Activated CD8-positive, alpha-beta T cell treated with anti-CD3 and anti-CD28 coated beads for 36 hours (primary cell): Measurements from ENCODE around the gene TMEM200C. TPM values are rescaled to one million over a fixed set of nuclear protein-coding genes. Genes with fewer than 3 reads are reported as not detected.

Experiments used
- ATAC-seq: fragments of 200-7000 bp; cut with Tn5 transposase; one replicate; pipeline ENCODE4 v1.10.0; 2021; ENCODE audit warnings: mild to moderate bottlenecking, moderate library complexity
- CTCF ChIA-PET: fragments of 350-600 bp; sonication (Branson Sonifier 250); formaldehyde crosslinking; loops from one replicate; lab custom pipeline; 2021; ENCODE audit warnings: antibody characterized with exemption; lab: Charles Lee
- POLR2A ChIA-PET: fragments of 350-600 bp; sonication (Branson Sonifier 250); formaldehyde crosslinking; loops from one replicate; lab custom pipeline; 2021; ENCODE audit warnings: antibody characterized with exemption; lab: Charles Lee
- DNase-seq: peaks from one replicate; pipeline ENCODE4 v3.0.0-alpha.2; 2020
- H3K27ac Mint-ChIP-seq: one replicate; pipeline ENCODE4 v1.8.0; 2021; ENCODE audit warnings: mild to moderate bottlenecking, mixed read lengths
- H3K27me3 Mint-ChIP-seq: one replicate; pipeline ENCODE4 v1.8.0; 2021; ENCODE audit warnings: mixed read lengths
- H3K36me3 Mint-ChIP-seq: one replicate; pipeline ENCODE4 v1.8.0; 2021; ENCODE audit warnings: low read depth, mixed read lengths
- H3K4me1 Mint-ChIP-seq: one replicate; pipeline ENCODE4 v1.8.0; 2021; ENCODE audit warnings: low read depth, mixed read lengths
- H3K4me3 Mint-ChIP-seq: one replicate; pipeline ENCODE4 v1.8.0; 2021; ENCODE audit warnings: mild to moderate bottlenecking, moderate library complexity, mixed read lengths
- H3K9me3 Mint-ChIP-seq: one replicate; pipeline ENCODE4 v1.8.0; 2021; ENCODE audit warnings: mixed read lengths
- intact Hi-C: fragments of 100-400 bp; cut with micrococcal nuclease; formaldehyde crosslinking; loops from one replicate; pipeline ENCODE4 v1.10.0; 2022
- microRNA-seq: library from miRNA; unstranded; fragments of <30 nt; microRNA quantifications from one replicate; pipeline ENCODE4 v1.2.0, GENCODE V29; 2022; ENCODE audit warnings: borderline microRNAs expressed, borderline replicate concordance
- total RNA-seq, 2 experiments: library from RNA; stranded (reverse); gene quantifications; one replicate each; pipeline ENCODE4 v1.2.3, GENCODE V29; 2021
- TF ChIP-seq, protein P1 (sequence below): fragments of 200-600 bp; IDR thresholded peaks from one replicate; pipeline ENCODE4 v1.8.0; 2022; ENCODE audit warnings: antibody characterized with exemption, mild to moderate bottlenecking

Gene TMEM200C
- total RNA-seq, 2 experiments from 2014 or later = not detected

DNA sequence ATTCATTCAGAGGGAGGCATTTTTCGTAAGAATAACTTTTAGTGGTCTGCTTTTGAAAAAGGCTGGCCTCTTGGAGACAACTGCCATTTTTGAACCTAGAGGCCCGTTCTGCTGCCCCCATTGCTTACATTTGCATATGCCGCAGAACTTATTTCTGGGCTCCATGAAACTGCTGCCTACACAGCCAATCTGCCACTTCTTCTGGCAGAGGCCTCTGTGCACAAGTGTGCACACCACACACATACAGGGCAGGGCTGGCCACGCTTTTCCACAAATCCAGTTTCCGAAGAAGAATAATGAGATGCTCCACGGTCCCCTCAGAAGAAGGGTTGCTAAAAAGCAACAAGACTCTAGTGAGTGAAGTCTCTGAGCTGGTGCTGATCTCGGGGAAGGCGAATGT lies 56.2 kb downstream of the TMEM200C start:
- no peak for ATAC-seq
- Mint-ChIP-seq H3K4me3 (no peak overlapping the region), H3K27me3 (no peaks in the 10 kb centered on the region), H3K36me3 (no peaks in the 10 kb centered on the region), H3K27ac (no peak overlapping the region), H3K4me1 (no peaks in the 10 kb centered on the region), H3K9me3 (no peaks in the 10 kb centered on the region)
- TF ChIP-seq, protein P1, sequence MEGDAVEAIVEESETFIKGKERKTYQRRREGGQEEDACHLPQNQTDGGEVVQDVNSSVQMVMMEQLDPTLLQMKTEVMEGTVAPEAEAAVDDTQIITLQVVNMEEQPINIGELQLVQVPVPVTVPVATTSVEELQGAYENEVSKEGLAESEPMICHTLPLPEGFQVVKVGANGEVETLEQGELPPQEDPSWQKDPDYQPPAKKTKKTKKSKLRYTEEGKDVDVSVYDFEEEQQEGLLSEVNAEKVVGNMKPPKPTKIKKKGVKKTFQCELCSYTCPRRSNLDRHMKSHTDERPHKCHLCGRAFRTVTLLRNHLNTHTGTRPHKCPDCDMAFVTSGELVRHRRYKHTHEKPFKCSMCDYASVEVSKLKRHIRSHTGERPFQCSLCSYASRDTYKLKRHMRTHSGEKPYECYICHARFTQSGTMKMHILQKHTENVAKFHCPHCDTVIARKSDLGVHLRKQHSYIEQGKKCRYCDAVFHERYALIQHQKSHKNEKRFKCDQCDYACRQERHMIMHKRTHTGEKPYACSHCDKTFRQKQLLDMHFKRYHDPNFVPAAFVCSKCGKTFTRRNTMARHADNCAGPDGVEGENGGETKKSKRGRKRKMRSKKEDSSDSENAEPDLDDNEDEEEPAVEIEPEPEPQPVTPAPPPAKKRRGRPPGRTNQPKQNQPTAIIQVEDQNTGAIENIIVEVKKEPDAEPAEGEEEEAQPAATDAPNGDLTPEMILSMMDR = no peak
- no peak for DNase-seq
- intact Hi-C loops = no loop called here
- ChIA-PET POLR2A (no interaction called here), CTCF (no interaction called here)

Small RNA genes within 50 kb of the gene (microRNA-seq; reads per million reads assigned to microRNA genes)
- gene MIR3976 = not detected
